CD4-positive, alpha-beta T cell (primary cell): ENCODE measurements around the gene TUT4. TPM values are rescaled to one million over a fixed set of nuclear protein-coding genes. Genes with fewer than 3 reads are reported as not detected.
A peak's percentile ranks its signal among the peaks of the same experiment; 100 is the strongest.

Experiments
- ATAC-seq: fragments of 200-7000 bp; cut with Tn5 transposase; one replicate; pipeline ENCODE4 v1.10.0; 2022; ENCODE audit warnings: mild to moderate bottlenecking; ENCODE audit not compliant: poor library complexity
- CTCF ChIA-PET: fragments of 350-600 bp; sonication (Branson Sonifier 250); formaldehyde crosslinking; loops from one replicate; lab custom pipeline; 2021; ENCODE audit warnings: antibody characterized with exemption, inconsistent platforms; lab: Charles Lee
- POLR2A ChIA-PET: fragments of 350-600 bp; sonication (Branson Sonifier 250); formaldehyde crosslinking; loops from one replicate; lab custom pipeline; 2021; ENCODE audit warnings: antibody characterized with exemption, inconsistent platforms; lab: Charles Lee
- DNase-seq, 14 experiments: peaks; one replicate each; pipeline ENCODE4 v3.0.0-alpha.2; 2013 to 2020; ENCODE audit warnings: mixed read lengths in 2 of 14
- H3K27ac ChIP-seq, 2 donors: one replicate each; pipeline versions ENCODE4 v1.5.1 to v1.7.0; 2013; ENCODE audit warnings: low read length in 2 of 2, low read depth in 1 of 2, mild to moderate bottlenecking in 1 of 2
- H3K27me3 ChIP-seq, 2 experiments: 1 replicate in 1 of 2; 2 replicates in 1 of 2; pipeline versions ENCODE4 v1.6.1 to v1.7.0; 2013; ENCODE audit warnings: low read length in 2 of 2, control low read depth in 1 of 2, mild to moderate bottlenecking in 1 of 2, moderate library complexity in 1 of 2; ENCODE audit not compliant: insufficient read depth in 2 of 2, control insufficient read depth in 1 of 2
- H3K36me3 ChIP-seq: one replicate; pipeline ENCODE4 v1.6.1; 2013; ENCODE audit warnings: low read length, control low read depth; ENCODE audit not compliant: insufficient read depth
- H3K4me1 ChIP-seq: one replicate; pipeline ENCODE4 v1.6.1; 2013; ENCODE audit warnings: low read length, control low read depth; ENCODE audit not compliant: insufficient read depth
- H3K4me3 ChIP-seq: one replicate; pipeline ENCODE4 v1.5.1; 2013; ENCODE audit warnings: mild to moderate bottlenecking, low read length, moderate library complexity
- H3K9me3 ChIP-seq, 2 experiments: 1 replicate in 1 of 2; 2 replicates in 1 of 2; pipeline versions ENCODE4 v1.6.1 to v1.7.0; 2013; ENCODE audit warnings: low read length in 2 of 2, mild to moderate bottlenecking in 2 of 2, control low read depth in 1 of 2, moderate library complexity in 1 of 2; ENCODE audit not compliant: control insufficient read depth in 1 of 2, insufficient read depth in 1 of 2
- H3K27ac Mint-ChIP-seq: one replicate; pipeline ENCODE4 v1.8.0; 2020; ENCODE audit warnings: mixed read lengths
- H3K27me3 Mint-ChIP-seq: one replicate; pipeline ENCODE4 v1.8.0; 2021; ENCODE audit warnings: mixed read lengths
- H3K36me3 Mint-ChIP-seq: one replicate; pipeline ENCODE4 v1.8.0; 2021; ENCODE audit warnings: low read depth, mixed read lengths
- H3K4me1 Mint-ChIP-seq: one replicate; pipeline ENCODE4 v1.8.0; 2021; ENCODE audit warnings: low read depth, mixed read lengths
- H3K4me3 Mint-ChIP-seq: one replicate; pipeline ENCODE4 v1.8.0; 2020; ENCODE audit warnings: mild to moderate bottlenecking, mixed read lengths
- H3K9me3 Mint-ChIP-seq: one replicate; pipeline ENCODE4 v1.8.0; 2020; ENCODE audit warnings: mixed read lengths
- CTCF ChIP-seq: fragments of 200-600 bp; IDR thresholded peaks from one replicate; pipeline ENCODE4 v1.8.0; 2022; ENCODE audit warnings: antibody characterized with exemption, mild to moderate bottlenecking
- intact Hi-C, 2 experiments: fragments of 100-400 bp; cut with DNase I in 1 of 2; cut with micrococcal nuclease in 1 of 2; formaldehyde crosslinking; loops; one replicate each; pipeline versions ENCODE4 v1.15.1 to v1.9.0; 2023 to 2025; cut with DNase I, micrococcal nuclease
- total RNA-seq, 174 experiments: library from RNA in 2 of 174; stranded (reverse) in 2 of 174; gene quantifications; one replicate each; pipeline ENCODE4 v1.2.3 and lab custom pipeline; 2021 to 2026

TUT4 gene
- total RNA-seq, 2 experiments from 2014 or later = 141 to 147 TPM

DNA sequence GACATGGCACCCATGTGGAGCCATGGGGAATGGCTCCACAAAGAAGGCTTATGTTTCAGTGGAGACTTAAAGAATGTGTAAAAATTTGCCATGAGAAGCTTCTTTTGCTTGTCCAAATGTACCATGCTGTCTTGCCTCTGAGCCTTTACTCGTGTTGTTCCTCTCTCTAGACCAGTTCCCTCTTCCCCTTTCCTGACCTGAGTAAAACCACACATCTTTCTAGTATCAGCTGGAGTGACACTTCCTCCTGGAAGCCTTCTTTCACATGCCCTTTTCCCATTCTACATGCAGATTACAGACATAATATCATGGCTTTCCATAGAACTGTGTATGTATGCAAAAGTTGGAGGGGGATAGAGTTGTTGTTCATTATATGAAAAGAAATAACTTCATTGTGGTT is 35.6 kb upstream of the TUT4 start:
- Histone ChIP-seq H3K27ac (no peak overlapping the region), H3K27me3 (no peaks in the 10 kb centered on the region), H3K4me1 (no peaks in the 10 kb centered on the region), H3K4me3 (no peak overlapping the region), H3K36me3 (no peaks in the 10 kb centered on the region), H3K9me3 (no peaks in the 10 kb centered on the region)
- DNase-seq = peak in 1 of 14 experiments; percentile 8
- no peak overlapping the region for H3K4me3 Mint-ChIP-seq
- no peaks in the 10 kb centered on the region for H3K27me3 Mint-ChIP-seq
- no peak for ATAC-seq
- no peaks in the 10 kb centered on the region for H3K4me1 Mint-ChIP-seq
- no peaks in the 10 kb centered on the region for H3K36me3 Mint-ChIP-seq
- ChIA-PET POLR2A (no interaction called here), CTCF (interaction anchor here (1.0 kb wide), 1 partner anchor 10 kb away, joined by 4 read pairs; no protein-coding TSS in a partner anchor)
- intact Hi-C loops = no loop called here
- no peak for TF ChIP-seq CTCF
- H3K9me3 Mint-ChIP-seq = no peaks in the 10 kb centered on the region
- no peak overlapping the region for H3K27ac Mint-ChIP-seq

DNA sequence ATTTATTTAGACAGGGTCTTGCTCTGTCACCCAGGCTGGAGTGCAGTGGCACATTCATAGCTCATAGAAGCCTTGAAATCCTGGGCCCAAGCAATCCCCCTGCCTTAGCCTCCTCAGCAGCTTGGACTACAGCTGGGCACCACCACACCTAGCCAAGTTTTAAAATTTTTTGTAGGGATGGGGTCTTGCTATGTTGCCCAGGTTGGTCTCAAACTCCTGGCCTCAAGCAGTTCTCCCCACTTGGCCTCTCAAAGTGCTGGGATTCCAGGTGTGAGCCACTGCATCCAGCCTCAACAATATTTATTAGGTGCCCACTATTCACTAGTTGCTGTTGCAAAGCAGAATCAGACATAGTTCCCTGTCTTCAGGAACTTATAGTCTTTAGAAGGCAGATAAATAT is 35.1 kb upstream of the TUT4 start:
- H3K9me3 Mint-ChIP-seq = no peaks in the 10 kb centered on the region
- DNase-seq (no peak), ATAC-seq (no peak)
- H3K27me3 Mint-ChIP-seq = no peaks in the 10 kb centered on the region
- intact Hi-C loops = no loop called here
- ChIA-PET POLR2A (no interaction called here), CTCF (interaction anchor here (1.0 kb wide), 1 partner anchor 9 kb away, joined by 4 read pairs; no protein-coding TSS in a partner anchor)
- H3K9me3 ChIP-seq = no peaks in the 10 kb centered on the region
- H3K4me1 ChIP-seq = no peaks in the 10 kb centered on the region
- H3K4me3 Mint-ChIP-seq = no peak overlapping the region
- H3K27me3 ChIP-seq = no peaks in the 10 kb centered on the region
- H3K27ac Mint-ChIP-seq = no peak overlapping the region
- H3K36me3 Mint-ChIP-seq = no peaks in the 10 kb centered on the region
- no peaks in the 10 kb centered on the region for H3K4me1 Mint-ChIP-seq
- no peak for TF ChIP-seq CTCF
- H3K27ac ChIP-seq = no peak overlapping the region
- no peaks in the 10 kb centered on the region for H3K36me3 ChIP-seq
- no peak overlapping the region for H3K4me3 ChIP-seq

GRCh38 chr1:52585474-52585873 is 32.6 kb upstream of the TUT4 start:
- no peaks in the 10 kb centered on the region for H3K27me3 ChIP-seq
- no peak for DNase-seq
- H3K36me3 ChIP-seq = no peaks in the 10 kb centered on the region
- no peaks in the 10 kb centered on the region for H3K27me3 Mint-ChIP-seq
- no peak overlapping the region for H3K27ac Mint-ChIP-seq
- no peaks in the 10 kb centered on the region for H3K4me1 ChIP-seq
- no peaks in the 10 kb centered on the region for H3K9me3 ChIP-seq
- H3K4me1 Mint-ChIP-seq = no peaks in the 10 kb centered on the region
- H3K4me3 ChIP-seq = no peak overlapping the region
- ATAC-seq = no peak
- no peaks in the 10 kb centered on the region for H3K9me3 Mint-ChIP-seq
- no peak overlapping the region for H3K4me3 Mint-ChIP-seq
- intact Hi-C loops = no loop called here
- ChIA-PET POLR2A (interaction anchor here (0.8 kb wide), 1 partner anchor 39 kb away, joined by 3 read pairs; no protein-coding TSS in a partner anchor), CTCF (no interaction called here)
- no peaks in the 10 kb centered on the region for H3K36me3 Mint-ChIP-seq
- no peak for TF ChIP-seq CTCF
- no peak overlapping the region for H3K27ac ChIP-seq
